Measurements from ENCODE around the gene ARSA.
A peak's percentile ranks its signal among the peaks of the same experiment; 100 is the strongest.

Gene ARSA

DNA sequence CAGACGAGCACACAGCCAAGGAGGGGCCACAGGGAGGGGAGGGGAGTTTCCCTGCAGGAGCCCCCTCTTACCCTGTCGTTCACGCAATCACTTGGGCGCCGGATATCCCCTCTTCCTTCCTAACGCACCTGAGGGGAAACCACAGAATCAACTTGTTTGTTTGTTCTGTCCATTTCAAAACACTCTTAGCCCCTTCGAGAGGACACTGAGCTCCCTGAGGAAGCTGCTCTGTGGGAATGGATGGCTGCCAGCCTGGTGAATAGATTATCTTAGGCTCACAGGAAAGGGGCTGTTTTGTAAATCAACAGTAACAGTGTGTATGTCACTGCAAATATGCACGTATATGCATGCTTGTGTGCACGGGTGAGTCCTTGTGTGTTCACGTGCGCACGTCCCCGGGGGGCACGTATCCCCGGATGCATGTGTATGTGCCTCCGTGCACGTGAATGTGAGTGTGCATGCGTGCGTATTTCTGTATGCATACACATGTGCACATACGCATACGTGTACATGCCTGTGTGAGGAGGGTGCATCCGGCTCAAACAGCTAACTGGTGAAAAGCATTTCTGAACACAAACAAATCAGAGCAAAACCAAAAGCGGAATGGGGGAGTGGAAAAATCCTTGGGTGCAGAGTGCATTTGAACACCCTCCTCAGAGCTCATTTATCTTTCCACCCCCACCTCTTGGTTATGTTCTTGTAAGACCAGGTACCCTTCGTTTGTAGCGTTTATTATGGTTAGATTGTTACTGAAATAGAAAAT lies 7.2 kb downstream of the ARSA start:
- CTCF ChIA-PET = interaction anchor here (0.6 to 4.5 kb wide), 30 partner anchors 8 to 394 kb away, joined by 3 to 24 read pairs (median 4); partner anchors contain the start of genes LMF2, NCAPH2 and SYCE3
- peaks cover 7% of the 10 kb centered on the region; the same call in 1 of the 2 replicates for H3K4me1 ChIP-seq (ENCODE audit: control insufficient read depth, insufficient read depth, low read length)
- peaks cover 0 to 9% of the 10 kb centered on the region in 2 experiments; a peak in 1 of 3 replicates for H3K36me3 ChIP-seq (ENCODE audit: control insufficient read depth in 2 of 2, insufficient read depth in 1 of 2, low read length in 2 of 2)
- no peak overlapping the region for H3K4me3 ChIP-seq (ENCODE audit: low read depth, low read length)
- no peak overlapping the region for H3K27ac ChIP-seq (ENCODE audit: extremely low read depth, low read depth, low read length)
- H3K9me3 ChIP-seq (ENCODE audit: control insufficient read depth, insufficient read depth, low read depth, low read length) = no peaks in the 10 kb centered on the region
- POLR2A ChIA-PET = interaction anchor here (0.5 to 1.9 kb wide), 5 partner anchors 38 to 262 kb away, joined by 3 to 13 read pairs (median 6); partner anchors contain the start of genes CHKB, LMF2, NCAPH2 and SCO2
- TF ChIP-seq, protein P1, sequence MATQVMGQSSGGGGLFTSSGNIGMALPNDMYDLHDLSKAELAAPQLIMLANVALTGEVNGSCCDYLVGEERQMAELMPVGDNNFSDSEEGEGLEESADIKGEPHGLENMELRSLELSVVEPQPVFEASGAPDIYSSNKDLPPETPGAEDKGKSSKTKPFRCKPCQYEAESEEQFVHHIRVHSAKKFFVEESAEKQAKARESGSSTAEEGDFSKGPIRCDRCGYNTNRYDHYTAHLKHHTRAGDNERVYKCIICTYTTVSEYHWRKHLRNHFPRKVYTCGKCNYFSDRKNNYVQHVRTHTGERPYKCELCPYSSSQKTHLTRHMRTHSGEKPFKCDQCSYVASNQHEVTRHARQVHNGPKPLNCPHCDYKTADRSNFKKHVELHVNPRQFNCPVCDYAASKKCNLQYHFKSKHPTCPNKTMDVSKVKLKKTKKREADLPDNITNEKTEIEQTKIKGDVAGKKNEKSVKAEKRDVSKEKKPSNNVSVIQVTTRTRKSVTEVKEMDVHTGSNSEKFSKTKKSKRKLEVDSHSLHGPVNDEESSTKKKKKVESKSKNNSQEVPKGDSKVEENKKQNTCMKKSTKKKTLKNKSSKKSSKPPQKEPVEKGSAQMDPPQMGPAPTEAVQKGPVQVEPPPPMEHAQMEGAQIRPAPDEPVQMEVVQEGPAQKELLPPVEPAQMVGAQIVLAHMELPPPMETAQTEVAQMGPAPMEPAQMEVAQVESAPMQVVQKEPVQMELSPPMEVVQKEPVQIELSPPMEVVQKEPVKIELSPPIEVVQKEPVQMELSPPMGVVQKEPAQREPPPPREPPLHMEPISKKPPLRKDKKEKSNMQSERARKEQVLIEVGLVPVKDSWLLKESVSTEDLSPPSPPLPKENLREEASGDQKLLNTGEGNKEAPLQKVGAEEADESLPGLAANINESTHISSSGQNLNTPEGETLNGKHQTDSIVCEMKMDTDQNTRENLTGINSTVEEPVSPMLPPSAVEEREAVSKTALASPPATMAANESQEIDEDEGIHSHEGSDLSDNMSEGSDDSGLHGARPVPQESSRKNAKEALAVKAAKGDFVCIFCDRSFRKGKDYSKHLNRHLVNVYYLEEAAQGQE (tag by site-specific recombination; IDR thresholded peaks at IDR 0.05) = no peak
- TF ChIP-seq ZNF214 (tag by site-specific recombination; IDR thresholded peaks at IDR 0.05; ENCODE audit: borderline replicate concordance) (no peak), ZNF37A (tag by site-specific recombination; IDR thresholded peaks at IDR 0.05) (no peak), ZNF433 (tag by site-specific recombination; IDR thresholded peaks at IDR 0.05; ENCODE audit: low read depth) (no peak), MZF1 (tag by site-specific recombination; IDR thresholded peaks at IDR 0.05; ENCODE audit: borderline replicate concordance) (no peak), RBAK (tag by site-specific recombination; IDR thresholded peaks at IDR 0.05) (no peak), ZNF324 (tag by site-specific recombination; IDR thresholded peaks at IDR 0.05) (no peak), ZNF416 (tag by site-specific recombination; IDR thresholded peaks at IDR 0.05) (no peak), ZNF140 (tag by site-specific recombination; IDR thresholded peaks at IDR 0.05) (no peak), ZBTB48 (tag by site-specific recombination; IDR thresholded peaks at IDR 0.05) (no peak), ZBTB1 (tag by site-specific recombination; IDR thresholded peaks at IDR 0.05) (no peak), ZFP37 (tag by site-specific recombination; IDR thresholded peaks at IDR 0.05) (no peak), ZNF155 (tag by site-specific recombination; IDR thresholded peaks at IDR 0.05) (no peak), ZNF76 (tag by site-specific recombination; IDR thresholded peaks at IDR 0.05; ENCODE audit: borderline replicate concordance, low read depth) (no peak), ZNF302 (tag by site-specific recombination; IDR thresholded peaks at IDR 0.05; ENCODE audit: low read depth) (no peak), ZNF248 (tag by site-specific recombination; IDR thresholded peaks at IDR 0.05) (no peak), ZNF335 (tag by site-specific recombination; conservative IDR thresholded peaks at IDR 0.05) (0 out of 2 replicates have a peak, but pooled peaks have one; percentile 5), ZNF221 (tag by site-specific recombination; IDR thresholded peaks at IDR 0.05; ENCODE audit: borderline replicate concordance) (no peak), ZNF394 (tag by site-specific recombination; IDR thresholded peaks at IDR 0.05; ENCODE audit: borderline replicate concordance) (peak; percentile 45; the same call in 1 of the 2 replicates), SETDB1 (IDR thresholded peaks at IDR 0.05; ENCODE audit: insufficient read length, low read length) (no peak), ZNF157 (tag by site-specific recombination; IDR thresholded peaks at IDR 0.05) (no peak), SP2 (tag by site-specific recombination; IDR thresholded peaks at IDR 0.05) (0 out of 2 replicates have a peak, but pooled peaks have one; percentile 6), ZFHX2 (tag by site-specific recombination; conservative IDR thresholded peaks at IDR 0.05) (no peak), SP3 (tag by site-specific recombination; IDR thresholded peaks at IDR 0.05) (no peak), BCL11A (tag by site-specific recombination; IDR thresholded peaks at IDR 0.05; ENCODE audit: low read depth) (no peak), ZFP69B (tag by site-specific recombination; IDR thresholded peaks at IDR 0.05) (no peak)
- TF ChIP-seq, protein P2, sequence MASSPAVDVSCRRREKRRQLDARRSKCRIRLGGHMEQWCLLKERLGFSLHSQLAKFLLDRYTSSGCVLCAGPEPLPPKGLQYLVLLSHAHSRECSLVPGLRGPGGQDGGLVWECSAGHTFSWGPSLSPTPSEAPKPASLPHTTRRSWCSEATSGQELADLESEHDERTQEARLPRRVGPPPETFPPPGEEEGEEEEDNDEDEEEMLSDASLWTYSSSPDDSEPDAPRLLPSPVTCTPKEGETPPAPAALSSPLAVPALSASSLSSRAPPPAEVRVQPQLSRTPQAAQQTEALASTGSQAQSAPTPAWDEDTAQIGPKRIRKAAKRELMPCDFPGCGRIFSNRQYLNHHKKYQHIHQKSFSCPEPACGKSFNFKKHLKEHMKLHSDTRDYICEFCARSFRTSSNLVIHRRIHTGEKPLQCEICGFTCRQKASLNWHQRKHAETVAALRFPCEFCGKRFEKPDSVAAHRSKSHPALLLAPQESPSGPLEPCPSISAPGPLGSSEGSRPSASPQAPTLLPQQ (tag by site-specific recombination; IDR thresholded peaks at IDR 0.05) = 0 out of 2 replicates have a peak, but pooled peaks have one; percentile 46
- TF ChIP-seq, protein P3, sequence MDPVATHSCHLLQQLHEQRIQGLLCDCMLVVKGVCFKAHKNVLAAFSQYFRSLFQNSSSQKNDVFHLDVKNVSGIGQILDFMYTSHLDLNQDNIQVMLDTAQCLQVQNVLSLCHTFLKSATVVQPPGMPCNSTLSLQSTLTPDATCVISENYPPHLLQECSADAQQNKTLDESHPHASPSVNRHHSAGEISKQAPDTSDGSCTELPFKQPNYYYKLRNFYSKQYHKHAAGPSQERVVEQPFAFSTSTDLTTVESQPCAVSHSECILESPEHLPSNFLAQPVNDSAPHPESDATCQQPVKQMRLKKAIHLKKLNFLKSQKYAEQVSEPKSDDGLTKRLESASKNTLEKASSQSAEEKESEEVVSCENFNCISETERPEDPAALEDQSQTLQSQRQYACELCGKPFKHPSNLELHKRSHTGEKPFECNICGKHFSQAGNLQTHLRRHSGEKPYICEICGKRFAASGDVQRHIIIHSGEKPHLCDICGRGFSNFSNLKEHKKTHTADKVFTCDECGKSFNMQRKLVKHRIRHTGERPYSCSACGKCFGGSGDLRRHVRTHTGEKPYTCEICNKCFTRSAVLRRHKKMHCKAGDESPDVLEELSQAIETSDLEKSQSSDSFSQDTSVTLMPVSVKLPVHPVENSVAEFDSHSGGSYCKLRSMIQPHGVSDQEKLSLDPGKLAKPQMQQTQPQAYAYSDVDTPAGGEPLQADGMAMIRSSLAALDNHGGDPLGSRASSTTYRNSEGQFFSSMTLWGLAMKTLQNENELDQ (tag by site-specific recombination; IDR thresholded peaks at IDR 0.05; ENCODE audit: low read depth) = no peak
- TF ChIP-seq, protein P4, sequence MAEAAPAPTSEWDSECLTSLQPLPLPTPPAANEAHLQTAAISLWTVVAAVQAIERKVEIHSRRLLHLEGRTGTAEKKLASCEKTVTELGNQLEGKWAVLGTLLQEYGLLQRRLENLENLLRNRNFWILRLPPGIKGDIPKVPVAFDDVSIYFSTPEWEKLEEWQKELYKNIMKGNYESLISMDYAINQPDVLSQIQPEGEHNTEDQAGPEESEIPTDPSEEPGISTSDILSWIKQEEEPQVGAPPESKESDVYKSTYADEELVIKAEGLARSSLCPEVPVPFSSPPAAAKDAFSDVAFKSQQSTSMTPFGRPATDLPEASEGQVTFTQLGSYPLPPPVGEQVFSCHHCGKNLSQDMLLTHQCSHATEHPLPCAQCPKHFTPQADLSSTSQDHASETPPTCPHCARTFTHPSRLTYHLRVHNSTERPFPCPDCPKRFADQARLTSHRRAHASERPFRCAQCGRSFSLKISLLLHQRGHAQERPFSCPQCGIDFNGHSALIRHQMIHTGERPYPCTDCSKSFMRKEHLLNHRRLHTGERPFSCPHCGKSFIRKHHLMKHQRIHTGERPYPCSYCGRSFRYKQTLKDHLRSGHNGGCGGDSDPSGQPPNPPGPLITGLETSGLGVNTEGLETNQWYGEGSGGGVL (tag by site-specific recombination; IDR thresholded peaks at IDR 0.05) = peak; percentile 63; the same call in 1 of the 2 replicates
